GM19467 (cell line): ENCODE results near the gene NSD2.

ENCODE experiments used
- ATAC-seq: cut with Tn5 transposase; IDR thresholded peaks from one replicate; pipeline ENCODE4 v1.9.1; 2021; ENCODE audit warnings: mild to moderate bottlenecking, moderate library complexity; ENCODE audit not compliant: unreplicated experiment

Gene NSD2

DNA sequence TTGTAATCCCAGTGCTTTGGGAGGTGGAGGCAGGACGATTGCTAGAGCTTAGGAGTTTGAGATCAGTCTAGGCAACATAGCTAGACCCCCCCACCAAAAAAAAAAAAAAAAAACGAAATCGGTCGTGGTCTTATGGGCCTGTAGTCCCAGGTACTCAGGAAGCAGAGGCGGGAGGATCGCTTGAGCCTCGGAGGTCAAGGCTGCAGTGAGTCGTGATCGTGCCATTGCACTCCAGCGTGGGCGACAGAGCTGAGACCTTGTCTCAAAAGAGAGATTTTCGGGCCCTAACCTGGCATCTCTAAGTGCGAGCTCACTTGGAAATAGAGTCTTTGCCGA, 8.3 kb upstream of the NSD2 start:
- ATAC-seq, result no peak

- ATAC-seq, result no peak
Measured at GRCh38 chr4:1863297-1864033, 7.7 kb upstream of the NSD2 start.

DNA sequence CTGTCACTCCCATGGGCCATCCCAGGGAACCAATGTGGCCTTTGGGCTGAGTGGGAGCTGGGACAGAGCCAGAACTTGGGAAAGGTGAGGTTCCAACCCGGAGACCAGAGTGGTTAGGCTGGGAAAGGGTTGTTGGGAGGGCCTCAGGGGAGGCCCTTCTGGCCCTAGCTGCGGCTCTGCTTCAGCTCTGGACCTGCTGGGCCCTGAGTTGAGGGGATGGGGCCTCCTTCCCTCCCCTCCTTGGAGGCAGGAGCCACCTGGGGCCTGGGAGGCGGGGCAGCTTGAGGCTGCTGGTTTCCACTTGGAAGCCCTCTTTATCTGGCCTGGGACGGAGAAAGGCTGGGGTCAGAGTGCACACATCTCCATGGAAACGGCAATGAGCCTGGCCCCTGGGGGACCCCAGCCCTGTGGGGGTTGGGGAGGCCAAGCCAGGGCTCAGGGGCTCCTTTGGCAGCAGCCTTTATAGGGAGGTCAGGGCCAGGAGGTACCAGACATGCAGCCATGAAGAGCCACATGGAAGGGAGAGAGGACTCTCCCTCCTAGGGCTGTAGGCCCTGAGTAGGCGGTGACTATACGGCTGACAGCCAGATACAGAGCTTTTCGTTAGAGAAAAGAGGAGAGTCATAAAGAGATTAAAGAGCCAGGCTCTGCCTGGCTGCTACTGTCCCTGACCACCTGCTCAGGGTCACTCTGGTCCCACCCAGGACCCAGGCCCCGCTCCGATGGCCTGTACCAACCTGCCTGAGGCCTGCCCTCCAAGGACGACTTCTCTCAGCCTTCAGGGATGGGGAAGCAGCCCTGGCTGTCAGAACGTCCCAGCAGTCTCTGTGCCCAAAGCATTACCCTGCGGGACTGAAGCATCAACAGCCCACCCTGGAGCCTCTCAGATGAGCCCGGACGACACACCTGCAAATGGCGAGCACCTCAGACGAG, 6.9 kb upstream of the NSD2 start:
- no peak for ATAC-seq

DNA sequence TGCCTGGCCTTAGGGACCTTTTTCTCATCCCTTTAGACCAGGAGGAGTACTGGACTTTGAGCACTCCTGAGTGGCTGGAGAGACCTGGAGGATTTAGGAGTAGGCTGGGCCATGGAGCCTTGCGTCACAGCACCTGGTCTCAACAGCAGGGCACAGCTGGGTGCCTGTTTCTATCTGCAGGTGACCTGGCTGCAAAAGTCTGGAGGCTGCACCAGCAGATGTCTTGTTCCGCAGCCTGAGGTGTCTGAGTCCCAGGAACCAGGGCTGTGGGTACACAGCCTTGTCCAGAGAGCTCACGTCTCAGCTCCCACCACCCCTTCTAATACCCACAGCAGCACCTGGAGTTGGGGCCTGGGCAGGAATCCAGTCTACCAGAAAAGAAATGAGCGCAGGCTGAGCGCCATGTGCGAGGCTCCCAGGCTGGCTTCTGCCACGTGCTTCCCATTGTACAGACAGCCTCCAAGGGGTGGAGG, 5.0 kb upstream of the NSD2 start:
- ATAC-seq, result no peak

DNA sequence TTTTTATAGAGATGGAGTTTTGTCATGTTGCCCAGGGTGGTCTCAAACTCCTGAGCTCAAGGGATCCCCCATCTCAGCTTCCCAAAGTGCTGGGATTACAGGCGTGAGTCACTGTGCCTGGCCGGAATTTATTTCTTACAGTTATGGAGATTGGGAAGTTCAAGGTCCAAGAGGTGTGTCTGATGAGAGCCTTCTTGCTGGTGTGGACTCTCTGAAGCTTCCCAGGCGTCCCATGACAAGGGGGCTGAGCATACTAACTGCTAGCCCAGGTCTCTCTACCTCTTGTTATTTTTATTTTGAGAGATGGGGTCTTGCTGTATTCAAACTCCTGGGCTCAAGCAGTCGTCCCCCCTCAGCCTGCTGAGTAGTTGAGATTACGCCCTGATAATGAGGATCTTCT, 2.9 kb upstream of the NSD2 start:
- ATAC-seq, result no peak

- no peak for ATAC-seq
Measured at GRCh38 chr4:1868912-1869311, 2.3 kb upstream of the NSD2 start.

DNA sequence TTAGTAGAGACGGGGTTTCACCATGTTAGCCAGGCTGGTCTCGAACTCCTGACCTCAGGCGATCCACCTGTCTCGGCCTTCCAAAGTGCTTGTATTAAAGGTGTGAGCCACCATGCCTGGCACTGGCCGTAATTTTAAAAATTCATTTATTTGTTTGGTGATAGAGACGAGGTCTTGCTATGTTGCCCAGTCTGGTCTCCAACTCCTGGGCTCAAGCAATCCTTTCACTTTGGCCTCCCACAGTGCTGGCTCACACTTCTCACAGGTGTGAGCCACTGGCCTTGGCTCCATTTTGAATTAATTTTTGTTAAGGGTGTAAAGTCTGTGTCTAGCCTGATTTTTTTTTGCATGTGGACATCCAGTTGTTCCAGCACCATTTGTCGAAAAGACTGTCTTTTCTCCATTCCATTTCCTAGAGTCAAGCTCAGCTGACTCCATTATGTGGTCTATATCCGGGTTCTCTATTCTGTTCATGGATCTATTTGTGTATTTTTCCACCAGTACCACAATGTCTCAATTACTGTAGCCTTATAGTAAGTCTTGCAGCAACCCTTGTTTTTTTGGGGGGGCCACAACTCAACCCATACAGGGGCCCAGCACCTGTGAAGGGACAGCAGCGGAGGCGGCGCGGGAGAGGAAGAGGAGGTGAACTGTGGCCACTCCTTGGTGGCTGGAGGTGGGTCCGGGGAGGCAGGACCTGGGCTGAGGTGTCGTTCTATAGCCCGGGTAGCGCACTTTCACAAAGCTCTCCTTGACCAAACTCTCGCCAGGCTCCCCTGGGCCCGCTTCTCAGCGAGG, 1.5 kb upstream of the NSD2 start:
- ATAC-seq, result peak; percentile 0

DNA sequence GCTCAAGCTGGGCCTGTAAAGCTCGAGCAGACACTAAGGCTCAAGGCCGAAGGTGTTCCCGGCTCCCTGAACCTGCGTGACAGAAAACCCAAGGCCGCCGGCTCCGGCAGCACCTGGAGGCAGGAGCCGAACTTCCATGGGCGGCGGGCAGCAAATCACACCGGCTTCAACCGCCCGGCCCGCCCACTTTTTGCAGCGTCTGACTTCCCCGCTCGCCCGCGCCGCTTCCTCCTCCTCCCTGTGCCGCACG, 940 bp upstream of the NSD2 start:
- peak; percentile 41 for ATAC-seq

- ATAC-seq, result peak; percentile 7
Measured at GRCh38 chr4:1871471-1872021, 353 bp downstream of the NSD2 start.

- no peak for ATAC-seq
Measured at GRCh38 chr4:1872870-1873269, 1.7 kb downstream of the NSD2 start.

- no peak for ATAC-seq
Measured at GRCh38 chr4:1873291-1873690, 2.1 kb downstream of the NSD2 start.

- ATAC-seq, result no peak
Measured at GRCh38 chr4:1873776-1874175, 2.6 kb downstream of the NSD2 start.

DNA sequence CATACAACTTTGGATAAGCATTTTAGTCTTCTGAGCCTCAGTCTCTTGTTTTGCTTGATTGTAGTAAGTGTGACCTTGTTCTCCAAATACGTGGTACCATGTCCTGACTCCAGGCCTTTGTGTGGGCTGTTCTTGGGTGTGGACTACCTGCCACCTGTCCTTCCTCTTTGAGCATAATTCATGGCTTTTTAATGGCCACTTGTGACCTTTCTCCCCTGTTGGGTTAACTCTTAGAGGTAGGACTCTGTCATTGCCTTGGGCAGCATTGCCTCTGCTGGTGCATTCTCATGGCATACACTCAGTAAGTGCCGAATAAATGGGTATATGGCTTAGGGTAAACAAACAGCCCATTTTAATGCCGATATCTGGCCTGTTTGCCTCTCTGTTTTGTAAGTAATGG, 3.0 kb downstream of the NSD2 start:
- no peak for ATAC-seq

- no peak for ATAC-seq
Measured at GRCh38 chr4:1879485-1879884, 8.3 kb downstream of the NSD2 start.

GRCh38 chr4:1880332-1880731, 9.1 kb downstream of the NSD2 start:
- ATAC-seq, result no peak

GRCh38 chr4:1882850-1883271, 11.7 kb downstream of the NSD2 start:
- ATAC-seq, result no peak

DNA sequence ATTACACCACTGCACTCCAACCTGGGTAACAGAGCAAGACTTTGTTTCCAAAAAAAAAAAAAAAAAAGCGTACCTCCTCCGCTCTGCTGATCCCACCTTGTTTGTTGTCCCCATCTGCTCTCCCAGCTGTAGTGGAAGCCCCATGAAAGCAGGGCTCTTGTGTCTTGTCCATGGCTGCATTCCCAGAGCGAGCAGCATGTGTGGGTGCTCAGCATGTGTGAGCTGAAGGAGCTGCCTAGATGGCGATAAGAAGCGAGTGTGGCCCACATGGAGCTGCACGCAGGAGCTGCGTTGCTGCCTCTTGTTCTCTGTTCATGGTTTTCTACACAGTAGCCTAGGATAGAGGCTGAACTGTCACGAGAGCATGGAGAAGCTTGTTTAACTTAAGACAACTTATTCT, 12.4 kb downstream of the NSD2 start:
- no peak for ATAC-seq

DNA sequence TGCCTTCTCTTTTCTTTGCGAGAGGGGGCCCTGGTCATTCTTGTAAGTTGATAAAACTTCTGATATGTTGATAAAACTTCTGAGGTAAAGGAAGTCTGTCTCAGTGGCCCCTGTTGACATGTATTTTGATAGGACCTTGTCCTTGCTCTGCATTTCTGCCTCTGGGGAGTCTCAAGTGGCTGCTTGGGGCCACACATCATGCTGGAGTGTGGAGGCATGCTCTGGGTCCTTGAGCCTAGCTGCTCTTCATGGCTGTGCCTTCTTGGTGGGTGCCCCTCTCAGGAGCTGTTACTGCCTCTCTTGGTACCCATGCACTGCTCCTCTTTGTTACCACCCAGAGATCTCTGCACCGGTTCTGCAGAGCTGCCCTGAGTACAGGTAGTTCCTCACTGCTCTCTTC, 14.2 kb downstream of the NSD2 start:
- no peak for ATAC-seq

GRCh38 chr4:1887052-1887451, 15.9 kb downstream of the NSD2 start:
- ATAC-seq, result no peak

DNA sequence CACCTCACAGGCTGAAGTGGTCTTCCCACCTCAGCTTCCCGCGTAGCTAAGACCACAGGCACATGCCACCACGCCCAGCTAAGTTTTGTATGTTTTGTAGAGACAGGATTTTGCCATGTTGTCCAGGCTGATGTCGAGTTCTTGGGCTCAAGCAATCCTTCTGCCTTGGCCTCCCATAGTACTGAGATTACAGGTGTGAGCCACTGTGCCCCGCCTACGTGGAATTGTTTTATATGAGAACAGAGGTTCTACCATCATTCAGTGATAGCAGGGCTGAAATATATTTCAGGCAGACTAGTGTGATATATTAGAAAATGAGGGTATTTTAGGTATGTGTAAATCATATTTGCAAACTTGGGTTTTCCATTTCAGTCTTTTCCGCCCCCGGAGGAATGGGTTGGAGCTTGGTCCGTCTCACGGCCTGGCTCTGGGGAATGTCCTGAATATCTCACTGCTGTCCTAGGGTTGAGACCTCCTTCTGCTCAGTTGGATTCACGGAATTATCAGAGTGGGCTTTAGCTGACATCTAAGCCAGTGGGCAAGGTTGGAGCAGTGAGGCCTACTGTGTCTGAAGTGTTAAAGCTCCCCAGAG, 19.9 kb downstream of the NSD2 start:
- ATAC-seq, result no peak
